GM19397 (cell line): ENCODE results near the gene MEGF11.

Experiments
- ATAC-seq: cut with Tn5 transposase; IDR thresholded peaks from one replicate; pipeline ENCODE4 v1.9.1; 2021; ENCODE audit warnings: mild to moderate bottlenecking, moderate library complexity; ENCODE audit not compliant: unreplicated experiment

Gene MEGF11

DNA sequence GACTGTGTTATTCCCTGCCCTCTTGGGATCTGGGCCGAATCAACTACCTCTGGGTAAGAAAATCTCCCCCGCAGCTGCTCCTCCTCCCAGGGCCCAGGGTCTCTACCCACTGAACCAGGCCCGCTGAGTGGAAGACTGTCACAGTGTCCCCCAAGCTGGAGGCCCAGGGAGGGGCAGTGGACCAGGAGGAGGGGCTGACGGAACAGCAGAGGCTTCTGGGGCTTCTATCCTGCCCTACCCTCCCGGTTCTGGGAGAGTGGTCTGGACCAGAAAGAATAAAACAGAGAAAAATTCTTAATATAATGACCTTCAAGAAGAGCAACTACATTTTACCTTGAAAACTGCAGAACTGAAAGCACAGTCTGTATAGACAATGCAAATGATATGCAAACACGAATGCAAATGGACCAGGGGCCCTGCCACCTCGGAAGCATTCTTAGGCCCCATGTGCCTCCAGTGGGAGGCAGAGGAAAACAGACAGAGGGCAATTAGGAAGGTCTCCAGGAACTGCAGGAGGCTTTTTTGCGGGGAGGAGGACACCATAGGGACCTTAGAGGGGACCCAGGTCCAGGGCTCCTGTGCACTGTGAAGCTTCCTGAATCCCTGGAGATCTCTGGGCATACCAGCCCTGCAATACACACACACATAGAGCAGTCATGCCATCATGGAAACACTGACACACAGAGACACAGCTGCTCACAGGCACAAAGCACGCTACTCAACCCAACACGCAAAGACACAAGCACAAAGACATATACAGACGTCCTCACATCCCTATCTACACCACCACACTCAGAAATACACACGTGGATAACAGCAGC is 12.3 kb downstream of the MEGF11 start:
- no peak for ATAC-seq

DNA sequence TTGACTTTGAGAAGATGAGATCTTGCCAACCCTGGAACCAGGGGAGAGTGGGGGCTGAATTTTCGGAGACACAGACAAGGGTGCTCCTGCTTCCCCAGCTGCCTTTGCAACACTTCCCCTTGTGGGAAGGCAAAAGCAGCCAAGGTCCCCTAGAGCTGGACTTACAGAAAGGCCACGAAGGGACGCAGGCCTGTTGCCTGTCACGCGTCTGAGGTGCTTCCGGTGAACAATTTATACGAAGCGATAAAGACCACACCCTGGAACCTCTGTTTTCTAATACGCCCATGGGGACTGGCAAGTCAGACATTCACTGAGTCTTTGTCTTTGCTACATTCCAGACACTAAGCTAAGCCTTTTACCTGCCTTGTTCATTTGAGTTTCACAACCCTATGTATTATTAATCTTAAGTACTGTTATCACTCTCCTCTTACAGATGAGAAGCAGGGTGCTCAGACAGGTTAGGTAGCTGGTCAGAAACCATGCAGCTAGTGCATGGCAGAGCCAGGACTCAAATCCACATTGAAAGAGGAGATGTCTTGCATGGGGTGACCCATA is 13.2 kb downstream of the MEGF11 start:
- no peak for ATAC-seq

DNA sequence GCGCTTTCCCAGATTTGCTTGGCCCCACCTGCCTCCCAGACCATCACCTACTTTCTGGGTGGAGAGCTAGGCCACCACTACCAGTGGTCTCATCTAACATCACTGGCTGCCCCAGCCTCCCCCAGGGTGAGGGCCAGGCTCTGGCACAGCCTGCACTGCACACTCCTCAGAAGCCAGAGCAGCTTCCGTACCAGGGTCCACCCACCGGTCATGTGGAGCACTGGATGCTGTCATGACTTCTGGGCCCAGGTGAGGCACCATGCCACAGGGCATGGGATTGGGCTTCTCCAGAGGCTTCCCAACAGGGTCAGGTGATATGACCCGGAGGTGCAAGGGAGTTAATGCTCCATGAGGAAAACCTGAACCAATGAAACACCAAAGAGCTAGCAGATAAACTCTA is 14.0 kb downstream of the MEGF11 start:
- no peak for ATAC-seq

DNA sequence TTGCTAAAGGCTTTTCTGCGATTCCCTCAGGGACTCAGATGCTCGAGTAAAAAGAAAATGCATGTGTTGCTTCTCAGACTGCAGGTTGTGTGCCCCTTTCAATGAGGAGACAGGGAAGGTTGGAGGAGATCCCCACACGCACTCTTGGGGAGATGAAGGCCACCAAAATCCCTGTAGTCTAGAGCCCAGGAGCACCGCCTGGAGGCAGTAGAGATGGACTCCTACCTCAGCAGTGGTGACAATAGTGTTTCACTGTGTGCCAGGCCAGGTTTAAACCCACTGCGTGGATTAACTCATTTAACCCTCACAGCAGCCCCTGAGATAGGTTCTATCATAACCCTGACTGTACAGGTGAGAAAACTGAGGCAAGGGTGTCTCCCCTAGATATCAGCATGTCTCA is 15.2 kb downstream of the MEGF11 start:
- no peak for ATAC-seq

DNA sequence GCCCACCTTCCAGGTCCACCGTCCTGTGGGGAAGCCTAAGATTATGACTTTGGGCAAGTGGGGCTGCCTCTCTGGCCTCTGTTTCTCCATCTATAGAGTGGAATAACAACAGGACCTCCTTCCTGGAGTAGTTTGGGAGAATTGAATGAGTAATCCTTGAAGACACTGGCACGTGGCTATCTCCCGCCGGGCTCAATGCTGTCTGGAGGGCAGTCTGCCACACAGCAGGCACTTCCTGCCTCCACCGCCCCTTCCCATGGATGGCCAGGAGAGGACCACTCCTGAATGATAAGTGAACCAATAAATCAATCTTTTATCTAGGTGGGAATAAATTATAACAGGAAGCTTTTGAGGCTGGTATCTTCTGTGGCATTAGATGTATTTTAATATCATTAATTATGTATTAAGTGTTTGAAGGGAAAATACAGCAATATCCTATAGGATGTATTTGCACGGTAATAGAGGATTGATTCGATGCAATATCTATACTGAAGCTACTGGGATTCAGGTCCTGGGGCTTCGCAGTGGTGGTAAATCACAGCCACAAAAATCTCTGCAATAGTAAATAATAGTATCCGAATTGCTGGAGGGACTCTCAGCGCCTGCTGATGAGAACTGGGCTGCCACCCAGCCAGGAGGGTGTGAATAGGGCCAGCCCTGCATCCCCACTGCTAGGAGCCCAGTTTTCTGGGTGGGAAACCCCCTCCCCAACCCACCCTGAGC is 15.9 kb downstream of the MEGF11 start:
- no peak for ATAC-seq

DNA sequence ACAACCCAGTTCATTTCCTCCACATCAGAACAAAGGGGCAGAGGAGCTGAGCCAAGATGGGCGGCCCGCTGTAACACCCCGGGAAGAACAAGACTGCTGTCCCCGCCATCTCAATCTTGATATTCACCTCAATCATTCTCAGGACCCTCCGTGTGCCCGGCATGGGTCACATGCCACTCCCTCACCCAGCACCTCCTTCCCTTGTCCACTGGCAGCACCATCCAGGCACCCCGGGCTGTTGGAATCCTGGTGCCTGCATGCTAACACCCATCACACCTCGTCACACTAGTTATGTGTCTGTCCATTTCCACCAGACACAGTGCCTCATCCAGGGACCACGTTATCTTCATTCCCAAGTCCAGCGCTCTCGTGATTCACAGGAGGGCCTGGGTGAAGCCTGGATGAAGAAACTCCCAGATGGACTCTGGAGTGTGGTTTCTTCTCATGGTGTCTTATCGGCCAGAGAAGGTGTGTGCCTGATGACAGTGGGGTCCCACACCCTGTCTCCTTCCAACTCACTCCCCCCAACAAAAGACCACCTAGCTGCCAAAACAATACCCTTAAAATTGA is 16.7 kb downstream of the MEGF11 start:
- ATAC-seq = no peak

DNA sequence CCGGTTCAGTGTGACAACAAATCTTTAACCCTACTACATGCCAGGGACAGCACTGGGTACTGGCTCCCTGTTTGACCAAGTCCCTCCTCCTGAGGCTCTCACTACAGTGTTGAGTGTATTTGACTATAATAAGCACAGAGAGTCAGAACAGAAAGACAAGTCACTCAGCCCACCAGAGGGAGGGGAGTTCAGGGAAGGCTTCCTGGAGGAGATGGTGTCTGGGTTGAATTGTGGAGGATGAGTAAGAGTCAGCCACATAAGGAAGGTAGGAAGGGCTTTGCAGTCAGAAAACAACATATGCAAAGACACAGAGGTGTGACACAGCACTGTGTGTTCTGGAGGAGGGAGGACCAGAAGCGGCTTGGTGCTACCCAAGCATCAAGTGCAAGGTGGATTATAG is 17.7 kb downstream of the MEGF11 start:
- ATAC-seq = no peak

DNA sequence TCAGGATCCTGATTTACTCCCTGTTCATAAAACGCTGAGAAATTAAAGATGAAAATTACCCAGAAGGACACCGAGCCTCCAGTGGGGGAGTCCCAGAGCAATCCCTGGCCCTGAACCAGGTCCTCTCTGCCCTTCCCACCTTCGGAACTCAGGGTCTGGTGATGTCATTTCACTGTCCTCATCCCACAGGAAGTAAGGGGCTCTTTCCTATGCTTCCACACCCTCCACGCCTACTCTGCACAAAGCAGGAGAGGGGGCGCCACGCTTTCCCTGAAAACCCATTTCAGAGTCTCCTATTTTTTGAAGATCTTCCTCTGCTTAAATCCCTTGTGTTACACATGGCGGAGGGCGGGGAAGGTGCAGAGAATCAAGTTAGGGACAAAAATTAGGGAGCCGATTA is 18.8 kb downstream of the MEGF11 start:
- no peak for ATAC-seq

DNA sequence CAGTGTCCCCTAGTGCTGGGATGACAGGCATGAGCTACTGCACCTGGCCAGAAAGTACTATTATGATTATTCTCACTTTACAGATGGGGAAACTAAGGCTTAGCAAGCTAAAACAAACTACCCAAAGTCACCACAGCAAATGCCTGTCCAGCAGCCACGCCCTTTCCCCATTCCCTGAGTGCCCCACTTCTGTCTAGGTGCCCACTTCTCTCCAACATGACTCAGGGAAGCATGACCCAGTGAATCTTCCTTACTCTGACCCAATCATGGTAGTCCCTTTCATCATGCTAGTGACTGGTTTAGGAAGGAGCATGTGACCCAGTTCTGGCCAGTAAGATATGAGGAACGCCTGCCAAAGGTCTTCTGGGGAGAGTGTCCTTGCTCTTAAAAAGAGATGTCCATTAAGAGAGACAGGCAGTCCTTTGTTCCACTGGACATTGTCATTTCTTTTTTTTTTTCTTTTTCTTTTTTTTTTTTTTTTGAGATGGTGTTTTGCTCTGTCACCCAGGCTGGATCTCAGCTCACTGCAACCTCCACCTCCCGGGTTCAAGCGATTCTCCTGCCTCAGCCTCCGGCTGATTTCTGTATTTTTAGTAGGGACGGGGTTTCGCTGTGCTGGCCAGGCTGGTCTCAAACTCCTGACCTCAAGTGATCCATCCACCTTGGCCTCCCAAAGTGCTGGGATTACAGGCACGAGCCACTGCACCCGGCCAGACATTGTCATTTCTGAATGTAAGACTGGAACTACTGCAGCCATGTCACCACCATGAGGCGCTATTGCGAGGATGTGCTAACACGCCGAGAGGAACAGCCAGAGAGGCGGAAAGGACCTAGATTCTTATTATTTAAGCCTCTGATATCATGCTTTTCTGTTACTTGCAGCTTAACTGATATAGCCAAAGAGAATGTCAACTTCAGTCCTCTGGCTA is 19.8 kb downstream of the MEGF11 start:
- ATAC-seq = no peak

DNA sequence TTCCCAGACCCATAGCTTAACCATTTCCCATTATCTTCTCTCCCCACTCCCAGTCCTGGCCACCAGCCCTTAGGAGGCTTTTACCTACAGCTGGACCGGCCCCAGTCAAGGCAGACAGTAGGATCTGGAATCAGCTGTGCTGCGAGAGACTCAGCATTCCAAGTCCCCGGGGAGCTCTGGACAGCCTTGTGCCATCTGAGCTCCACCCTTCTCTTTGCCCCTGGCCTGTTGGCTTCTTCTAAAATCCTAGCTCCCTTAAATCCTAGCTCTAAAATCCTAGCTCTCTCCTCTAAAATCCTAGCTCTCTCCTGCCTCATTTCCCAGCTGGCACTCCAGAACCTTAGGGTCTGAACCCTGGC is 21.3 kb downstream of the MEGF11 start:
- no peak for ATAC-seq

DNA sequence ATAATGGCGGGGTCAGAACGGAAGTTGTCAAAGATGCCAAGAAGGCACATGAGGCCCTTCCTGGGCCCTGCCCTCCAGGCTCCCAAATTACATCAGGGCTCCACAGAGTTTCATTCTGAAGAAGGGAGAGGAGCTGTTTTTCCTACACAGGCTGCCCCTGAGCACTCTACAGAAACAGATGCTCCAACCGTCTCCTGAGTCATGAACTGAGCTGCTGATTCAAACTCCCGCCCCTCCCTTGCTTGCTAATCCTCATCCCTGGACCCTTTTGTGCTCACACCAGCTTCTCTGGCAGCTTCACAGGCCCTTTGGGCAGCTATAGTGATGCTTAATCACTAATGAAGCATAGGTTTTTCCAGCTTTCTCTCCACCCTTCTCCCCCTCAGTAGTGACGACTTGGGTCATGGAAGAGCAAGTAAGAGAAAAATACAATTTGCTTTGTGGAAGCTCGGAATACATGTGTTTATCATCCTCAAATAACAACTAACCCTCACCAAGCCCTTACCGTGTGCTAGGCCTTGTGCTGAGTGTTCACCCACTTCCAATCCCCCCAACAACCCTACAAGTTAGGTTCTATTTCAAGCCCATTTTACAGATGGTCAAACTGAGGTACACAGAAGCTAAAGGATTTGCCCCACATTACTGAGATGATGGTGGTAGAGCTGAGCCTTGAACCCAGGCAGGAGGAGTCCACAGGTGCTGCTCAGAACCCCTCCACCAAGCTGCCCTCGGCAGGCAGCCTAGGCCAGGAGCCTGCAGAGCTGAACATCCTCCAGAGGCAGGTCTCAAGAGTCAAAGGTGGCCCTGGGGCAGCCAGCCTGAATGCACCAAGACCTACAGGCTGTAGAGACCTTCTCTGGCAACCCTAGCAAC is 21.9 kb downstream of the MEGF11 start:
- ATAC-seq = no peak

DNA sequence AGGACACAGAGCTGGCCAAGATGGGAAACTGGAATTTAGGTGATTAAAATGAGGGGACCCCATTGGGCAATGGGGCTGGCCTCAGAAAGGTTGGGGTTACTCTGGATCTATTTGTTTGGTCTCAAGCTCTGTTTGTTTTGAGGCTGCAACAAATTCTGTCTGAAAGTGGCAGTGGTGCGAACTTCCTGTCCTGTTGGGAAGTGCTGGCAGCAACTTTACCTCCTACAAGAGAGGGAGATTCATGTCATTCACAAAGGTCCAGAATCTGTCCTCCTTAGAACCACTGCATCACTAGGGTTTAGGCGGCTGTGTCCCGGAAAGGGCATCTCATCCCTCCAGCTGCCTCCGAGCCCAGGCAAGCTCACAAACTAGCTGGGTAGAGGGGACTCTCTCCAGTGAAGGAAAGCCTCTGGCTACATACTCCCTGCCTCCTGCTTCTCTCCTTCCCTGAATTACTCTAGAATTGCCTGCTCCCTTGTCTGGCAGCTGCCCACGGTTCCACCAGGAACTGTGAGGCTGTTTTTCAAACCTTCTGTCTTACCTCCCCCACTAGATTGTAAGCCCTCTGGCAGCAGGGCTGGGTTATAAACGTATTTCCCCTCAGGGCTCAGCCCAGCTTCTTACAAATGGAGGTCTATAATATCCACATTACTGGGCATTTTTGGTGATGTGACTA is 23.6 kb downstream of the MEGF11 start:
- ATAC-seq = no peak

DNA sequence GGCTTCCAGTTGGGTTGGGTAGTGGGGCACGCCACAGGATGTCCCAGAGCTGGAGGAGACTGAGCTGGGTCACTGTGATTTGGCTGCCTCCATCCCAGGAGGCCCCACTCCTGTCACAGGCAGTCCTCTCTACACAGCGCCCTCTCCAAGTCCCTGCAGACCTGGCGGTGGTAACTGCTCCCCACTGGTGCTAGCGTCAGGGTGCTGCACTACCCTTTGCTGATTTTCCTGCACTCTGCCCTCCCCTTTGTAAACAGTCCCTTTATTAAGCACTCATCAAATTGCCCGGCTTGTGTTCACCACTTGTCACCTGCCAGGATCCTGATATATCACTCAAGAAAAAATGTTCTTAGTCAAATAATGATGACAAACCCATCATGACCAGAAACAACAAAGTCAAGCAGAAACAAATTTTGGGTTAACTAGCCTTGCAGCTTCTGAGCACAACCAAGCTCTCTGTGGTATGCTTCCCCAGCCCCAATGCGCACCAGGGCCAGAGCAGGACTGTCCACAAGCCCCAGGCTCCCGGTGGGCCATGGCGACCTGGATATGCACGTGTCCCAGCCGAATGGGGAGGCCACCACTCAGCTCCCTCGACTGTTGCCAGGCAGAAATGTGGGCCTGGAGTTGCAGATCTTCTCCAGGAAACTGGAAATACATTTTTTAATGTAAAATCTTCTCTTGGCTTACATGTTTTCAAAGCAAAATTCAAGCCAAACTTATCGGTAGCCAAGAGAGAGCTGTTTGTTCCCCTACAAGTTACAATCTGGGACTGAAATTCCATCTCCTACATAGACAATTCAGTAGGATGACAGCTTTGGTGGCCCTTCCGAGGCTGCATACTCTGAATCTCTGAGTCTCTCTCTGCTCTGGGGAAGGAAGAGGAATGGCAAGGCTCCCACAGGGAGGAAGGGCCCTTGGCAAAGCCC is 24.5 kb downstream of the MEGF11 start:
- no peak for ATAC-seq

DNA sequence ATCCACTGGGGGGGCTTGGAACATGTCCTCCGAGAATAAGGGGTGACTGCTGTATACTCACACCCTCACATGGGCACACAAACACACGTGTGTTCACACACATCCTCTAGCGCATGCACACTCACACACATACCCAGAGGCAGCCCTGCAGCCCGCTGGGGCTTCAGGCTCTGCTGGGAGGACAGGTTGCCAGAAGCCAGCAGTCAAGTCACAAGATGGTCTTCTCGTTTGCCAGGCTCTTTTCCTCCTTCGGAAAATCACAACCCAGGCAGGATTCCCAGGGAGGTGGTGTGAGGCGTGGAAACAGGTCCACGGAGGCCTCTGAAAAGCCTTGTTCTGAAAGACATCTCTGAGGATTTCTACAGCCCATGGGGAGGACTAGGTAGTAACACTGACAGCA is 26.8 kb downstream of the MEGF11 start:
- no peak for ATAC-seq

DNA sequence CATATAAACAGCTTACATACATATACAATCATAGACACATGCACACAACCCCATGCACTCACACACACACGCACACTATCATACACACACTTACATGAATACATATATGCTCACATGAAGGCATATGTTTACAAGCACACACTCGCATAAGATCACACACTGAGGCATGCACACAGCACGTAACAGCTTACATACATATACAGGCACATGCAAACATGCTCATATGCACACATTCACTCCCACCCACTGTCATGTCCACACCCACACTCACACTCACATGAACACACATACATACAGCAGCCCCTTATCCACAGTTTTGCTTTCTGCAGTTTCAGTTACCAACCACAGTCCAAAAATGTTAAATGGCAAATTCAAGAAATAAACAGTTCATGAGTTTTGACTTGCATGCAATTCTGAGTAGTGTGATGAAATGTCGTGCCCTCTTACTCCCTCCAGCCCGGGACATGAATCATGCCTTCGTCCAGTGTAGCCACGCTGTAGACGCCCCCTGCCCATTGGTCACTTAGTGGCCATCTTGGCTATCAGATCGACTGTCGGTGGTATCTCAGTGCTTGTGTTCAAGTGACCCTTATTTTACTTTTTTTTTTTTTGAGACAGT is 27.8 kb downstream of the MEGF11 start:
- ATAC-seq = no peak

DNA sequence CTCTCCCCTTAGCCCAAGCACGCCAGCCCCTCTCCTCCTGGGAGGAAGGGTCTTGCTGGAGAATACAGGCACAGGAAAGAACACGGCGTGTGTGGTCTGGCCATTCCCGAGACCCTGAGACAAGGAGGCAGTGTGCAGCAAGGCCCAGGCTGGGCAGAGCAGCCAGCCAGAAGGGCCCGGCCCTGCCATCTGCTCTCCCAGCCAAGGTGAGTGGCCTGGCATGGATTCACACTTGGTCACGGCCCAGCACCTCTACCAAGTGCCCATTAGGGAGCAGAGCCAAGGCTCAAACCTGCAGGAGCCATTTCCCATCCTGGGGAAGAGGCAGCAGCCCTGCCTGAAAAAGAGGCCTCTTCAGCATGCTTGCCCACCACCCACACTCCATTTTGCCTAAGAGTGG is 28.6 kb downstream of the MEGF11 start:
- ATAC-seq = no peak

DNA sequence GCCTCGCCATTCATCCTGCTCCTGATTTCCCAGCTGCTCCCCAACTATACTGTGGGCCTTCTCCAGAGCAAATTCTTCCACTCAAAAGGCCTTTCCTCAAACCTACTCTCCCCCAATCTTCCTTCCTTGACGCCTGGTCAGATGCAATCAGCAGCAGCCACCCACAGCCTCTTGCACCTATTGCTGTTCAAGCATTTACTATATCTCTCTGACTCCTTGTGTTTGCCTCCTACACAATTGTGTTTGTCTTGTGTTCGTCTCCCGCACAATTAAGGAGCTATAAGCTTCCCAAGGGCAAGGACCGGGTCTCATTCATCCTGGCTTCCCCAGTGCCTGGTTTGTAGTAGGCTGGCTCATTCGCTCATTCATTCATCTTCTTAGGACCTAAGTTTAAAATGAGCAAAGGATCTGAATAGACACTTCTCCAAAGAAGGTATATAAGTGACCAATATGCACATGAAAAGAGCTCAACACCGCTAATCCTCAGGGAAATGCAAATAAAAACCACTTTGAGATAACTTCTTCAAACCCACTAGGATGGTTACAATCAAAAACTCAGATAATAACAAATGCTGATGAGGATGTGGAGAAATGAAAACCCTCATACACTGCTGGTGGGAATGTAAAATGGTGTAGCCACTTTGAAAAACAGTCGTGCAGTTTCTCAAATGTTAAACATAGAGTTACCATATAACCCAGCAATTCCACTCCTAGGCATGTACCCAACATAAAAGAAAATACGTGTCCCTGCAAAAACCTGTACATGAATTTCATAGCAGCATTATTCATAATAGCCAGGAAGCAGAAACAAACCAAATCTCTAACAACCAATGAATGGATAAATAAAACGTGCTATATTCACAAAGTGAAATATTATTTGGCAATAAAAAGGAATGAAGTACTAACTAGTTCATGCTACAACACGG is 31.0 kb downstream of the MEGF11 start:
- ATAC-seq = no peak
